ENCODE measurements around the gene GARNL3. TPM values are rescaled to one million over a fixed set of nuclear protein-coding genes. Genes with fewer than 3 reads are reported as not detected.

Gene GARNL3
- total and polyA plus RNA-seq, 2 of the 13 experiments (the other 11 are each of a cell fraction or from before 2014, with no cell fraction given): 3.9 to 11.0 TPM

- intact Hi-C loops (cut with micrococcal nuclease; ENCODE audit: unreplicated experiment) (loop anchor here (1.0 kb wide), 2 partner anchors 37 to 57 kb away; no protein-coding TSS in a partner anchor), in situ Hi-C loops (cut with HindIII; ENCODE audit: extremely low pct_ligation_motif_present, low pct_unique_long_range_greater_than_20kb) (loop anchor here (5.0 kb wide), 1 partner anchor 36 kb away; the partner anchor contains the start of gene SLC2A8)
- Histone ChIP-seq H3K4me2 (ENCODE audit: low read depth, low read length) (no peak overlapping the region), H3K27ac (ENCODE audit: extremely low read length, insufficient read depth, low read length) (no peak overlapping the region), H4K20me1 (ENCODE audit: insufficient read depth, low read length) (no peaks in the 10 kb centered on the region), H3K36me3 (replicated peaks in 1 of 2; ENCODE audit: control insufficient read depth in 1 of 2, insufficient read depth in 2 of 2, low read length in 2 of 2) (peaks cover 0 to 10% of the 10 kb centered on the region in 2 experiments; a peak in 2 of 5 replicates), H3K27me3 (ENCODE audit: control insufficient read depth in 1 of 2, insufficient read depth in 2 of 2, low read length in 2 of 2) (no peaks in the 10 kb centered on the region), H3K4me1 (ENCODE audit: insufficient read depth, low read length) (no peaks in the 10 kb centered on the region), H3K9me3 (ENCODE audit: low read length) (no peaks in the 10 kb centered on the region), H3K4me3 (replicated peaks in 1 of 3; ENCODE audit: insufficient read depth in 1 of 3, low read depth in 2 of 3, low read length in 3 of 3) (no peak overlapping the region), H3K9ac (ENCODE audit: insufficient read depth, low read depth, low read length) (no peak overlapping the region), H2AFZ (ENCODE audit: low read length) (no peak overlapping the region), H3K79me2 (ENCODE audit: insufficient read depth, low read length) (no peaks in the 10 kb centered on the region)
- ChIA-PET CTCF (ENCODE audit: low intra/inter-chr PET ratio, low total read pairs) (interaction anchor here (0.6 to 3.2 kb wide), 3 partner anchors 32 to 38 kb away, joined by 3 to 32 read pairs (median 4); partner anchors contain the start of gene SLC2A8), POLR2A (interaction anchor here (1.1 to 1.9 kb wide), 4 partner anchors 27 to 89 kb away, joined by 3 to 35 read pairs (median 4); partner anchors contain the start of genes LRSAM1, RPL12 and SLC2A8)
- TF ChIP-seq BATF2 (CRISPR knock-in tag; IDR thresholded peaks at IDR 0.05) (no peak), CEBPB (IDR thresholded peaks at IDR 0.05; ENCODE audit: borderline replicate concordance, low read depth, low read length) (no peak), PHF8 (CRISPR knock-in tag; IDR thresholded peaks at IDR 0.05) (no peak), PRDM4 (CRISPR knock-in tag; IDR thresholded peaks at IDR 0.05; ENCODE audit: borderline replicate concordance) (no peak), TSC22D2 (CRISPR knock-in tag; IDR thresholded peaks at IDR 0.05; ENCODE audit: borderline replicate concordance) (no peak), SMARCE1 (IDR thresholded peaks at IDR 0.05; ENCODE audit: borderline replicate concordance) (no peak), TBX3 (IDR thresholded peaks at IDR 0.05; ENCODE audit: borderline replicate concordance) (no peak), YEATS4 (CRISPR knock-in tag; IDR thresholded peaks at IDR 0.05; ENCODE audit: borderline replicate concordance) (no peak), IRF9 (CRISPR knock-in tag; IDR thresholded peaks at IDR 0.05; ENCODE audit: borderline replicate concordance) (no peak), ELF4 (CRISPR knock-in tag; IDR thresholded peaks at IDR 0.05; ENCODE audit: borderline replicate concordance) (no peak), ZBTB43 (CRISPR knock-in tag; conservative IDR thresholded peaks at IDR 0.05) (no peak), ZNF660 (CRISPR knock-in tag; IDR thresholded peaks at IDR 0.05; ENCODE audit: borderline replicate concordance, low read depth) (no peak), ATF4 (CRISPR knock-in tag; IDR thresholded peaks at IDR 0.05) (no peak), ZNF282 (IDR thresholded peaks at IDR 0.05; ENCODE audit: partially characterized antibody) (no peak)
- DNase-seq (ENCODE audit: low spot score): no peak
- FAIRE-seq: no peak
- ATAC-seq: no peak
- BruUV-seq (replicated peaks): no TSS peak
- 93% methylated on average over 3 of the region's 3 CpGs for WGBS (ENCODE audit: low lambda C conversion rate)
These were observed 97.0 kb downstream of the GARNL3 start for GRCh38 chr9:127361561-127361960.
